HEK293 (cell line): ENCODE measurements around the gene CNST.
"Not testable (repeated sequence)": the region's sequence is repeated elsewhere in the genome, so short reads cannot be mapped to it uniquely, and the experiment has no call there.

Source experiments
- CTCF ChIA-PET: fragments of 350-600 bp; formaldehyde crosslinking; extraction: SDS; loops from one replicate; lab custom pipeline; 2021; ENCODE audit warnings: antibody characterized with exemption; lab: Yijun Ruan, JAX
- POLR2A ChIA-PET: fragments of 300-600 bp; formaldehyde crosslinking; extraction: SDS; loops from one replicate; lab custom pipeline; 2020; ENCODE audit warnings: antibody characterized with exemption, inconsistent platforms; lab: Yijun Ruan, JAX
- H3K27ac ChIP-seq: fragments of 200-500 bp; sonication (Bioruptor generic); 2 replicates; pipeline ENCODE4 v1.5.1; 2014; ENCODE audit warnings: low read depth, low read length, control low read depth, inconsistent platforms; ENCODE audit errors: extremely low read depth
- H3K36me3 ChIP-seq, 2 experiments: fragments of 200-500 bp in 1 of 2; sonication (Bioruptor generic) in 1 of 2; 1 replicate in 1 of 2; 2 replicates in 1 of 2; pipeline ENCODE4 v1.5.1; 2014 to 2017; ENCODE audit warnings: inconsistent platforms in 2 of 2, low read length in 2 of 2; ENCODE audit not compliant: control insufficient read depth in 2 of 2, insufficient read depth in 1 of 2
- H3K4me1 ChIP-seq: fragments of 200-500 bp; sonication (Bioruptor generic); 2 replicates; pipeline ENCODE4 v1.5.1; 2014; ENCODE audit warnings: mild to moderate bottlenecking, low read length, inconsistent platforms; ENCODE audit not compliant: control insufficient read depth, insufficient read depth
- H3K4me3 ChIP-seq: 2 replicates; pipeline ENCODE4 v1.5.1; 2011; ENCODE audit warnings: low read depth, mild to moderate bottlenecking, control low read depth, low read length, moderate library complexity
- H3K9me3 ChIP-seq: fragments of 200-500 bp; sonication (Bioruptor generic); 2 replicates; pipeline ENCODE4 v1.5.1; 2014; ENCODE audit warnings: low read depth, low read length, inconsistent platforms; ENCODE audit not compliant: control insufficient read depth, insufficient read depth
- EGR2 ChIP-seq: fragments of 450-650 bp; formaldehyde crosslinking; IDR thresholded peaks from 2 replicates; pipeline ENCODE4 v1.5.1; 2016; ENCODE audit warnings: low read depth, missing biosample characterization, missing genetic modification characterization
- MEIS1 ChIP-seq: sonication (generic); formaldehyde crosslinking; IDR thresholded peaks from 2 replicates; pipeline ENCODE4 v1.8.1; 2022; ENCODE audit warnings: missing genetic modification reagents, mild to moderate bottlenecking, borderline replicate concordance
- PATZ1 ChIP-seq: fragments of 450-650 bp; formaldehyde crosslinking; IDR thresholded peaks from 2 replicates; pipeline ENCODE4 v1.5.1; 2016; ENCODE audit warnings: missing biosample characterization, missing genetic modification characterization
- PRDM1 ChIP-seq: fragments of 450-650 bp; formaldehyde crosslinking; IDR thresholded peaks from 2 replicates; pipeline ENCODE4; 2016; ENCODE audit warnings: missing biosample characterization, missing genetic modification characterization
- SP3 ChIP-seq: fragments of 450-650 bp; formaldehyde crosslinking; IDR thresholded peaks from 2 replicates; pipeline ENCODE4 v1.5.1; 2016; ENCODE audit warnings: missing biosample characterization, missing genetic modification characterization
- SP7 ChIP-seq: fragments of 450-650 bp; formaldehyde crosslinking; IDR thresholded peaks from 2 replicates; pipeline ENCODE4 v1.5.1; 2016; ENCODE audit warnings: missing biosample characterization, missing genetic modification characterization
- TCF7L2 ChIP-seq: IDR thresholded peaks from 2 replicates; pipeline ENCODE4 v1.6.1; 2011; ENCODE audit warnings: low read depth, mild to moderate bottlenecking, inconsistent platforms, low read length, moderate library complexity, borderline replicate concordance
- ZBTB44 ChIP-seq: fragments of 450-650 bp; IDR thresholded peaks from 2 replicates; pipeline ENCODE4 v1.5.1; 2018; ENCODE audit warnings: missing biosample characterization, mild to moderate bottlenecking, missing genetic modification characterization
- ZBTB7A ChIP-seq: fragments of 450-650 bp; formaldehyde crosslinking; IDR thresholded peaks from 2 replicates; pipeline ENCODE4 v1.5.1; 2016; ENCODE audit warnings: low read depth, missing biosample characterization, missing genetic modification characterization
- ZFP41 ChIP-seq: fragments of 450-650 bp; formaldehyde crosslinking; IDR thresholded peaks from 2 replicates; pipeline ENCODE4 v1.5.1; 2016; ENCODE audit warnings: missing biosample characterization, missing genetic modification characterization, borderline replicate concordance
- ZNF121 ChIP-seq: fragments of 450-650 bp; formaldehyde crosslinking; IDR thresholded peaks from 2 replicates; pipeline ENCODE4 v1.5.1; 2016; ENCODE audit warnings: missing biosample characterization, missing genetic modification characterization
- ZNF138 ChIP-seq: fragments of 450-650 bp; formaldehyde crosslinking; IDR thresholded peaks from 2 replicates; pipeline ENCODE4 v1.5.1; 2016; ENCODE audit warnings: missing biosample characterization, missing genetic modification characterization, borderline replicate concordance
- ZNF16 ChIP-seq: fragments of 450-650 bp; formaldehyde crosslinking; IDR thresholded peaks from 2 replicates; pipeline ENCODE4 v1.5.1; 2016; ENCODE audit warnings: low read depth, missing biosample characterization, missing genetic modification characterization
- ZNF174 ChIP-seq: fragments of 450-650 bp; formaldehyde crosslinking; IDR thresholded peaks from 2 replicates; pipeline ENCODE4 v1.5.0; 2017; ENCODE audit warnings: missing biosample characterization, mild to moderate bottlenecking, missing genetic modification characterization
- ZNF211 ChIP-seq: fragments of 450-650 bp; formaldehyde crosslinking; IDR thresholded peaks from 2 replicates; pipeline ENCODE4 v1.5.1; 2016; ENCODE audit warnings: low read depth, missing biosample characterization, missing genetic modification characterization
- ZNF274 ChIP-seq, 2 experiments: fragments of 200-500 bp in 1 of 2; fragments of 450-650 bp in 1 of 2; sonication (Bioruptor generic) in 1 of 2; formaldehyde crosslinking in 1 of 2; IDR thresholded peaks; 2 replicates each; pipeline versions ENCODE4 v1.5.1 to v1.6.1; 2014 to 2016; ENCODE audit warnings: borderline replicate concordance in 1 of 2, inconsistent platforms in 1 of 2, low read length in 1 of 2, missing biosample characterization in 1 of 2, missing genetic modification characterization in 1 of 2
- ZNF302 ChIP-seq: fragments of 450-650 bp; formaldehyde crosslinking; IDR thresholded peaks from 2 replicates; pipeline ENCODE4 v1.5.1; 2016; ENCODE audit warnings: missing biosample characterization, missing genetic modification characterization, low read depth
- ZNF362 ChIP-seq: fragments of 450-650 bp; formaldehyde crosslinking; IDR thresholded peaks from 2 replicates; pipeline ENCODE4 v1.5.1; 2016; ENCODE audit warnings: missing biosample characterization, missing genetic modification characterization
- ZNF501 ChIP-seq: fragments of 450-650 bp; formaldehyde crosslinking; IDR thresholded peaks from 2 replicates; pipeline ENCODE4 v1.5.1; 2016; ENCODE audit warnings: missing biosample characterization, missing genetic modification characterization
- ZNF558 ChIP-seq: fragments of 450-650 bp; formaldehyde crosslinking; IDR thresholded peaks from 2 replicates; pipeline ENCODE4 v1.5.1; 2016; ENCODE audit warnings: missing biosample characterization, missing genetic modification characterization
- ZNF561 ChIP-seq: fragments of 450-650 bp; IDR thresholded peaks from 2 replicates; pipeline ENCODE4 v1.5.1; 2018; ENCODE audit warnings: missing biosample characterization, missing genetic modification characterization, borderline replicate concordance
- ZNF623 ChIP-seq: fragments of 450-650 bp; formaldehyde crosslinking; IDR thresholded peaks from 2 replicates; pipeline ENCODE4 v1.5.1; 2016; ENCODE audit warnings: missing biosample characterization, missing genetic modification characterization
- ZNF626 ChIP-seq: fragments of 450-650 bp; sonication (Bioruptor Pico); formaldehyde crosslinking; IDR thresholded peaks from 2 replicates; pipeline ENCODE4 v1.5.1; 2018; ENCODE audit warnings: missing biosample characterization, missing genetic modification characterization, inconsistent platforms
- ZNF645 ChIP-seq: fragments of 450-650 bp; formaldehyde crosslinking; IDR thresholded peaks from 2 replicates; pipeline ENCODE4; 2016; ENCODE audit warnings: missing biosample characterization, missing genetic modification characterization
- ZSCAN4 ChIP-seq: fragments of 450-650 bp; formaldehyde crosslinking; IDR thresholded peaks from 2 replicates; pipeline ENCODE4 v1.5.1; 2017; ENCODE audit warnings: missing biosample characterization, missing genetic modification characterization
- ZXDB ChIP-seq: fragments of 450-650 bp; formaldehyde crosslinking; IDR thresholded peaks from 2 replicates; pipeline ENCODE4 v1.5.1; 2016; ENCODE audit warnings: missing biosample characterization, missing genetic modification characterization

CNST gene

GRCh38 chr1:246558041-246558440, 8.2 kb upstream of the CNST start:
- H3K4me3 ChIP-seq: no peak overlapping the region
- peaks cover 0 to 41% of the 10 kb centered on the region in 2 experiments; a peak in 2 of 3 replicates for H3K36me3 ChIP-seq
- ChIA-PET POLR2A (no interaction called here), CTCF (no interaction called here)
- H3K4me1 ChIP-seq: no peaks in the 10 kb centered on the region
- H3K27ac ChIP-seq: no peak overlapping the region
- no peaks in the 10 kb centered on the region for H3K9me3 ChIP-seq
- no peak for TF ChIP-seq TCF7L2
- TF ChIP-seq ZNF16 (tag by site-specific recombination): no peak
- no peak for TF ChIP-seq ZNF121 (tag by site-specific recombination)
- no peak for TF ChIP-seq ZXDB (tag by site-specific recombination)
- no peak for TF ChIP-seq ZNF211 (tag by site-specific recombination)
- no peak for TF ChIP-seq ZNF626 (tag by site-specific recombination)

- ChIA-PET POLR2A (no interaction called here), CTCF (no interaction called here)
- Histone ChIP-seq H3K4me1 (no peaks in the 10 kb centered on the region), H3K4me3 (no peak overlapping the region), H3K36me3 (peaks cover 0 to 45% of the 10 kb centered on the region in 2 experiments; a peak in 2 of 3 replicates), H3K27ac (no peak overlapping the region), H3K9me3 (no peaks in the 10 kb centered on the region)
- TF ChIP-seq ZNF623 (tag by site-specific recombination) (no peak), ZNF362 (tag by site-specific recombination) (no peak), ZNF645 (tag by site-specific recombination) (no peak), ZNF501 (no peak), EGR2 (no peak), PRDM1 (no peak), ZNF174 (no peak), ZBTB44 (tag by site-specific recombination) (no peak), SP7 (tag by site-specific recombination) (no peak), PATZ1 (tag by site-specific recombination) (no peak), ZNF558 (tag by site-specific recombination) (no peak), ZSCAN4 (tag by site-specific recombination) (no peak), ZNF138 (tag by site-specific recombination) (no peak), ZNF561 (no peak), MEIS1 (CRISPR knock-in tag) (no peak), SP3 (tag by site-specific recombination) (no peak), ZFP41 (tag by site-specific recombination) (no peak), ZNF302 (tag by site-specific recombination) (no peak), ZBTB7A (tag by site-specific recombination) (no peak), ZNF274 (IDR thresholded peaks at IDR 0.05; ENCODE audit: low read length) (no peak), ZNF274 (tag by site-specific recombination; IDR thresholded peaks at IDR 0.05; ENCODE audit: borderline replicate concordance) (no peak)
These were observed 6.9 kb upstream of the CNST start for GRCh38 chr1:246559310-246559709.

- POLR2A ChIA-PET: not testable (repeated sequence)
These were observed 5.4 kb upstream of the CNST start for GRCh38 chr1:246560833-246561232.

More at GRCh38 chr1:246560833-246561232, 5.4 kb upstream of the CNST start:
- CTCF ChIA-PET, H3K4me3 ChIP-seq, H3K9me3 ChIP-seq, H3K4me1 ChIP-seq, H3K27ac ChIP-seq: not testable (repeated sequence)
- H3K36me3 ChIP-seq: peaks cover 0 to 36% of the 10 kb centered on the region in 2 experiments; a peak in 2 of 3 replicates
